Measurements from ENCODE around the gene RALB. TPM values are rescaled to one million over a fixed set of nuclear protein-coding genes. Genes with fewer than 3 reads are reported as not detected.
A peak's percentile ranks its signal among the peaks of the same experiment; 100 is the strongest.

The RALB gene
- polyA plus RNA-seq, 2 of the 4 experiments (the other 2 are of a cell fraction): 72.9 to 76.5 TPM

- Histone ChIP-seq H3K27ac (no peak overlapping the region), H3K4me1 (peaks cover 16% of the 10 kb centered on the region), H3K4me3 (no peak overlapping the region), H3K4me2 (no peak overlapping the region), H3K9me3 (no peaks in the 10 kb centered on the region)
- DNase-seq (ENCODE audit: low read depth in 1 of 2, low spot score in 1 of 2) (no peak), ATAC-seq (no peak), FAIRE-seq (no peak)
- ChIA-PET CTCF (interaction anchor here (1.2 to 3.4 kb wide), 2 partner anchors 54 to 84 kb away, joined by 3 to 20 read pairs; no protein-coding TSS in a partner anchor), POLR2A (interaction anchor here (0.6 kb wide), 1 partner anchor 1300 kb away, joined by 4 read pairs; no protein-coding TSS in a partner anchor)
- TF ChIP-seq HEYL (CRISPR knock-in tag; IDR thresholded peaks at IDR 0.05): no peak
- no peak for TF ChIP-seq ZC3H11A (IDR thresholded peaks at IDR 0.05)
- TF ChIP-seq KDM5A (IDR thresholded peaks at IDR 0.05): no peak
- no peak for TF ChIP-seq EHMT2 (IDR thresholded peaks at IDR 0.05; ENCODE audit: low read depth)
- no peak for TF ChIP-seq POLR2A (IDR thresholded peaks at IDR 0.05; ENCODE audit: low read length)
- TF ChIP-seq FOSB (CRISPR knock-in tag; IDR thresholded peaks at IDR 0.05): no peak
- 87% methylated on average over 10 of the region's 10 CpGs for WGBS (ENCODE audit: missing lambda C conversion rate)
Observed at GRCh38 chr2:120229341-120229740, 23.3 kb upstream of the RALB start.

GRCh38 chr2:120230515-120231471 lies 21.9 kb upstream of the RALB start:
- Histone ChIP-seq H3K4me1 (peaks cover 14% of the 10 kb centered on the region), H3K9me3 (no peaks in the 10 kb centered on the region), H3K4me2 (peak overlapping the region; percentile 31; the same call in 1 of the 3 replicates), H3K4me3 (no peak overlapping the region), H3K27ac (peak overlapping the region in 1 of 2 experiments; percentile 56; a peak in 1 of 6 replicates)
- POLR2A ChIA-PET: no interaction called here
- 74% methylated on average over 17 of the region's 17 CpGs for WGBS (ENCODE audit: missing lambda C conversion rate)
- FAIRE-seq (no peak), ATAC-seq (peak in 1 of 2 experiments; percentile 18; a peak in 2 of 6 replicates), DNase-seq (ENCODE audit: low read depth in 1 of 2, low spot score in 1 of 2) (no peak)
- TF ChIP-seq BCL3 (IDR thresholded peaks at IDR 0.05): no peak
- no peak for TF ChIP-seq HMGXB4 (CRISPR knock-in tag; IDR thresholded peaks at IDR 0.05; ENCODE audit: borderline replicate concordance)
- no peak for TF ChIP-seq PHF8 (IDR thresholded peaks at IDR 0.05; ENCODE audit: borderline replicate concordance, low read depth)
- no peak for TF ChIP-seq RNF2 (IDR thresholded peaks at IDR 0.05; ENCODE audit: borderline replicate concordance, low read depth)
- TF ChIP-seq BHLHE40 (IDR thresholded peaks at IDR 0.05; ENCODE audit: low read depth, low read length): no peak
- TF ChIP-seq CBX8 (IDR thresholded peaks at IDR 0.05): no peak
- TF ChIP-seq MYC (IDR thresholded peaks at IDR 0.05; ENCODE audit: borderline replicate concordance, low read length): no peak
- no peak for TF ChIP-seq HDAC2 (IDR thresholded peaks at IDR 0.05)
- TF ChIP-seq KDM1A (IDR thresholded peaks at IDR 0.05; ENCODE audit: low read depth): no peak
- no peak for TF ChIP-seq HOXB13 (CRISPR knock-in tag; IDR thresholded peaks at IDR 0.05; ENCODE audit: low read depth)
- TF ChIP-seq CHD2 (IDR thresholded peaks at IDR 0.05; ENCODE audit: low read length, partially characterized antibody): no peak
- no peak for TF ChIP-seq HOXB5 (CRISPR knock-in tag; IDR thresholded peaks at IDR 0.05)
- no peak for TF ChIP-seq TFCP2L1 (CRISPR knock-in tag; IDR thresholded peaks at IDR 0.05)
- no peak for TF ChIP-seq ELK1 (IDR thresholded peaks at IDR 0.05; ENCODE audit: low read depth, low read length)
- TF ChIP-seq NPAS2 (CRISPR knock-in tag; IDR thresholded peaks at IDR 0.05; ENCODE audit: borderline replicate concordance): no peak
- TF ChIP-seq CTCF (IDR thresholded peaks at IDR 0.05): no peak
- CTCF ChIA-PET: interaction anchor here (0.6 to 1.8 kb wide), 3 partner anchors 23 to 82 kb away, joined by 3 to 4 read pairs (median 4); no protein-coding TSS in a partner anchor

Data from A549 (cell line).